IPS-NIHi11 (cell line): Measurements from ENCODE around the gene CHURC1.

ENCODE experiments used
- DNase-seq: peaks from one replicate; pipeline ENCODE4 v3.0.0; 2012; ENCODE audit warnings: mixed read lengths, low spot score

Gene CHURC1

DNA sequence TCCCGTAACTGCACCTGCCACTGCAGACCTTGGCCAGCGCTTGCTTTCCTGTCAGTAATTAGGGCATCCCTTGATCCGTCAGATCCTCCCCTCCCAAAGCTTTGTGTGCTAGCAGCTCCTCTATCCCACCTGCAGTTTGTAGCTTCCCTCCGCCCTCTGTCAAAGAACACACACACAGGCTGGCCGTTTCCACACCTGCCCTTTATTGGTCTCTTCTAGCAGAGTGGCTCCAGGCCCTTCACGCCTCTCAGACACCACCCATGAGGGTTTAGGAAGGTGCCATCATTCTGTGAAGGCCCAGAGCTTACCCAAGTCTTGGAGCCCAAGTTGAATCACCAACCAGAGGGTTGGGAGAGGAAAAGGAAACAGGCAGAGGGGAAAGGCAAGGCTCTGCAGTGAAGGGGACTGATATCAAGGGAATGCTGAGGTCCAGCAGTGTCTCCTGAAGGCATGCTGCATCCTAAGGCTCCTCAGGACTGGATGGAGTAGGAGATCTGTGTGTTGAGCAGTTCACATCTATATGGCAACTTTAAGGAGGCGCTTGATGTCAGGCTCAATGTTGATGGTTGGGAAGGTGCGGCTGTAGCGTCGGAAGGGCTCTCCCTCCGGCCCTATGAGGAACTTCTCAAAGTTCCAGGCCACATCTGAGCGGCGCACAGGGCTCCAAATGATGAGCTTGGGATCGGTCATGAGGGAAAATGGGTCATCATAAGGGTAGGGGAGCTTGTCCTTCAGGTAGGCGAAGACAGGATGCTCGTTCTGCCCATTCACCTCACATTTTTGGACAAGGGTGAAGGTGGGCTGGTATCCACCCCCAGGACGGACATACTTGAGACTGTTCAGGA, 24.9 kb downstream of the CHURC1 start:
- no peak for DNase-seq

DNA sequence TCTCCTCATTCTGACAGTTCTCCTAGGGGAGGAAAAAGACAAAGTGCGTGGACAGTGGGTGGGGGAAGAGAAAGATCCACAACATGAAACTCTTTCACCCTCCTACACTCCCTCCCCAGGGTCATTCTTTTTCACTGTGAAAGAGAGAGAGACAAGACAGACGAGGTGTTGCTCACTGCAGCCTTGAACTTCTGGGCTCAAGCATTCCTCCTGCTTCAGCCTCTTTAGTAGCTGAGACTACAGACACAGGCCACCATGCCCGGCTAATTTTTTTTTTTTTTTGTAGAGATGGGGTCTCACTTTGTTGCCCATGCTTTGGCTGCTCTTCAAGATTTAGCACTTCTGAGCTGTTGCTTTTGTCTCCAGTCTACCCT, 25.5 kb downstream of the CHURC1 start:
- no peak for DNase-seq

DNA sequence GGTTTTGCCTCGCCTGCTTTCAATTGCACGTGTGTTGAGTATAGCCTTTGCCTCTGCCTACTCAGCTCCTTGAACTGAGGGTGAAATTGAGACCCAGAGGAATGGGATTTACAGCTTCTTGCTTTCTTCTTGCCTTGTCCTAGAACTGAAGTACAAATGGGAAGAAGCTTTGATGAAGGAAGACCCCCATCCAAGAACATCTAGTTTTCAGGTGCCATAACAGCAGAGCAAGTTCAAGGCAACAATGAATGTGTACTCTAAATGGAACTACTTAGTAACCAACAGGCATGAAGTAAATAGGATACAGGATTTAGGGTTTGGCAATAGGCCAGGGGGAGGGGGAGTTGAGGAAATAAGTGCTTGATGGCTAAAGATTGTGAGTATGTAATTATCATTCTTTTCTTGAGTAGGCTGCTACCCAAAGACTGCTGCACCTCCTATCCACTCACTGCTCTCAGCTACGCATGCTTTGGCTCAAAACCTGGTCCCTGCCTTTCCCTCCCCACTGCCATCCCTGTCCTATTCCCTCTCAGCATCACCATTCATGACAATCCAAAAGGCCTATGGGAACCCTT, 26.2 kb downstream of the CHURC1 start:
- no peak for DNase-seq

DNA sequence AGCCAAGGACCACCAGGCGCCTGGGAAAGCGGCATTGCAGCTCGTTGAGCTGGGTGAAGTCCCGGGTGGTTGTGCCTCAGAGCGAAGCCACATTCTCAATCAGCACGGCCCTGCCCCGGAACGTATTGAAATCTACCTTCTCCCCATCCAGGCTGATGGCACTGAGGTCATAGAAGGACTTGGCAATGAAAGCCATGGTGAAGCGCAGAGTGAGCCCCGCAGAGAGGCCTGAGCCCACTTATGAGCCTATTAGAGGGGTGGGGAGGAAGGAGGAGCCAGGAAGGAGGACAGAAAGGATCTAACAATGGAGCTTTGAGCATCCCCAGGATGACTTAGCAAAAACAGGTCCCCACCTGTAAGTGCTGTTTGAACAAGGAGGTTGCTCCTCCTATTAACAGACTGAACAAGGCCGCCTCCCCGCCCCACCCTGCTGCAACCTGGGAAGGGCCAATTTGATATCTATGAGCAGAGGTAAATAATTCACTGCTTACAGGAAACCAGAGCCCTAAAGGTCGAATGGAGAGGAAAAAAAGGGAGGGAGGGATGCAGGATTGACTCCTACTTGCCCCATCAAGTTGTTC, 28.4 kb downstream of the CHURC1 start, which contains the start of gene GPX2:
GPX2 (minus strand) TSS at position 215 of the 581 bp plus-strand sequence; CDS start at position 196, 19 bp downstream.
- no peak for DNase-seq

DNA sequence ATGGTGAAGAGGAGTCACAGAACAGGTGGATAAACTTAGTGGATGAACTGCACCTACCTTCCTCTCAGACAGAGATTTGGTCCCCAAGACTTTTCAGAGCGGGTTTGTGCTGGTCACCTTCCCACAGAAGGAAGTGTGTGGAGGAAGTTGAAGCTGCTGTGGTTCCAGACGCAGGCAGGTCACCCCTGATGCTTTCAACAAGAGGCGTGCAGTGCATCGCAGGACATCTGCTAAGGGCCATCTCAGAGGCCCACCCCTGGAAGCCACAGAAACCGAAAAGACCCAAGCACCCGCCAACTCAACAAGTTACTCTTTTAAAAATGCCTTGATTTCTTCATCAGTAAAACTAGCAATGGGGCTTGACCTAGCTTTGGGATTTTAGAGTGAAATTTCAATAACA, 29.3 kb downstream of the CHURC1 start:
- DNase-seq = no peak

DNA sequence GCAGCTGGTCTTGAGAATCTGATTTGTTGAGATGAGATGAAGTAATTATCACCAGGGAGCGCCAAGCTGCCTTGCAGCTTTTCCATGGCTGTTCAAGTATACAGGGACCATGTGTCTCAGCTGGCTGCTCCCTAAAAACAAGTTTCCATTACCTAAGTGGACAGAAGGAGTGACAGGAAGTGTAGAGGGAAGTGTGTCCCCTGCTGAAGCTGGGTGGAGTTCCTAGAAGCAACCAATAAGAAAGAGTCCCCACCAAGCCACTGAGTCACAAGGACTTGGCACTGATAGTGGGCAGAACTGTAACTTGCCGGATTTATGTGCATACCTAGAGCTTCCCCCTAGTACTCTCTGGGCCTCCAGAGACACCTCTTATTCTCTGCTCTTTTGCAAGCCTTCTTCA, 29.8 kb downstream of the CHURC1 start:
- no peak for DNase-seq

DNA sequence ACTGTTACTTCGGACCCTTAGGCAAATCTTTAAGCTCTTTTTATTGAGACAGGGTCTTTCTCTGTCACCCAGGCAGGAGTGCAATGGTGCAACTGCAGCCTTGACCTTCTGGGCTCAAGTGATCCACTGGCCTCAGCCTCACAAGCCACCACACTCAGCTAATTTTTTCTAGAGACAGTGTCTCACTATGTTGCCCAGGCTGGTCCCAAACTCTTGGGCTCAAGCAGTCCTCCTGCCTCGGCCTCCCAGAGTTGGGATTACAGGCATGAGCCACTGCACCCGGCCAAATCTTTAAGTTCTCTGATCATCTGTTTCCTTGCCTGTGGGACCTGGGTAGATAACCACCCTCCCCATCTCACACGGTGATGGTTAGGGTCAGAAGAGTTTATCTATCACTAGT, 30.6 kb downstream of the CHURC1 start:
- no peak for DNase-seq

DNA sequence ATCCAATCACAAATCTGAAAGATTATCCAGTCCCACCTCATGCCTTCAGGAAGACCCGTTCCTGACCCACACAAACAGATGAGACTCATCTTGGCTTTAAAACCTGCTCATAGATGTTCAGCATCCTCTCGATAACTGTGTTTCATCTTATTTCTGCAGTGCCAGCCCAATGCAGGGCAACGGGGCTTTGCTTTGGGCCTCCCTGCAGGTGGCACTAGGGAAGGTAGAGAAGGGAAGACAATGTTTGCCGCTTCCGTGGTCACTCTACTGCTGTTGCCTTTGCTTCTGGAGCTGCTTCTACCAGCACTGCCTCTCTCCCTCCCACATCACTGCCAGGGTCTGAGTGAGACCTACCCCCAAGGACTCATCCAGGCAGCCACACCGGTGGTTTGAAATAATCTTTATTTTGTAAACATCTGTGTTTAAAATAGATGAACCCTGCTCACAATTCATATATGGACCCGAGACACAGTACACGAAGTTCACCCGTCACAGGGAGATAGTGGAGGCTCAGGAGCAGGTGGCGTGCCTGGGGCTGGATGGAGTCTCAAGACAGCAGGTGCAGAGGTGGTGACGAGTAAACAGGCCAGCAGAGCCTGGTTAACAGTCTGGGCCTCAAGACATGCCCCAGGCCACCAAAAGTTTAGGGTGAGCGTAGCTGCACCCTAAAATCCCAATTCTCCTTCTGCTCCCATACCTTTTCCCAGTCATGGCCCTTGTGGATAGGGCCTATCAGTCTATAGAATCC, 31.4 kb downstream of the CHURC1 start:
- DNase-seq = no peak

DNA sequence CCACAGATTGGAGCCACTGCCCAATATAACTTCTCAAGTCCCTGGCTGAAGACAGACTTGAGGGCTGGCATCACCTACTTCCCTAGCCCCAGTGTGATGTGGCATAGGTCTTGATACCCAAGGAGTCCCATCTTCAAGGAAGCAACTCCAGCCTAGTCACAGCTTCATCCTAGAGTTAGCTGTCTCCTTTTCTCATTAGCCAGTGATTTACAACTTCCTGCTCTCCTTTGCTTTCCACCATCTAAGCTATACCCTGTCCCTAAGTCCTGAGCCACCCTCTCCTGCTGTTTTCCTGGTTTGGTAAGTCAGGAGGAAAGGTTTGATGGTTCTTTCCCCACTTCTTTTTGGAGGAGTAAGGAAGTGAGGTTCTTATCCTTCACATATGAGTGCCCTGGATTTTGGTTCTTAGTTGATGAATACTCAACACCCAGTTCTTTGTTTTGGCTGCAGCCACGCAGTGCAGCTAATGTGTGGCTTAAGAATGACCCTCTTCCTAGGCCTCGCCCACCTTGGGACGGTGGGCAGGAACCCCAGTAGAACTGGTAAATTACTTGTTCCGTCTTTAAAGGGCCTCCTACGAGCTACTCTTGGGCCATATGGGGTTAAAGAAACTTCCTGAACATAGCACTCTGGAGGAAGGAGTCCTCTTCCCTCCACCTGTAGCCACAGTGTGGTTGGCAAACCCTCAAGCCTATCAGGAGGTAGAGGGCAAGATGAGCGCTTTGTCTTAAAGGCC, 32.2 kb downstream of the CHURC1 start:
- no peak for DNase-seq

DNA sequence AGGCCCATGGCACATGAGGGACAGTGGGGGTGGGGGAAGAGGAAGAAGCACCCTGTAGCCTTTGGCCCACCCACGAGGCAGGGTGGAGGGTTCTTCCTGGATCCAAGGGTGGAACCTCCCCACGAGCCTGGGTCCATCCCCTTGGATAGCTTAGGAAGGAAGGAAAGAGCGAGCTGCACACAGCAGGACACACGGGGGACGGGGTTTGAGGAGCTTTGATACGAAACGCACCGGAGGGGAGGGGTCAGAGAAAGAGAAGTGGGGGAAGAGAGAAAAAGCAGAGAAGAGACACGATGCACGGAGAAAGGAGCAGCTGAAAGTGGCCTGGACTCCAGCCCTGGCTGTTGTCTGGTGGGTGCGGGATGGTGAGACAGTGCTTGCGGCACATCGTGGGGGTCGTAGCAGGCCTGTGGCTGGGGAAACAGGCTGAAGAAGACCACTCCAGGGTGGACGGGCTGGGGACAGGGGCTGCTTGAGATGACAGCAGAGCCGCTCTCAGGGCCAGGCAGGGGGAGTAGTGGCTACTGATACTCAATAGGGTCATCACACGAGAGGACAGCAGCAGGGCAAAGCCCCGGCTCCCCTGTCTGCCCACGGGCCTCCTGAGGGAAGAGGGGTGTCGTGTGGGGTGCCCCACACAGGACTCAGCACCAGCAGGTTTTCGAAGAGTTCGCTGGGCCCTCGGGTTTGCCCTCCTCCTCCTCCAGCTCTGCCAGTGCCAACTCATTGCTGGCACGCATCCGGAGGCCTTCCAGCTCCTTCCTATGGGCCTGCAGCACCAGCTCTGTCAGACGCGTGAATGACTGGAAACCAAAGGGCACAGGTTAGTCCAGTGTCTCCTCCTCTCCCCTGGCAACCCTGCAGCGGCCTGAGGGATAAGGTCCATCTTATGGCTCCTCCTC, 33.7 kb downstream of the CHURC1 start:
- no peak for DNase-seq

DNA sequence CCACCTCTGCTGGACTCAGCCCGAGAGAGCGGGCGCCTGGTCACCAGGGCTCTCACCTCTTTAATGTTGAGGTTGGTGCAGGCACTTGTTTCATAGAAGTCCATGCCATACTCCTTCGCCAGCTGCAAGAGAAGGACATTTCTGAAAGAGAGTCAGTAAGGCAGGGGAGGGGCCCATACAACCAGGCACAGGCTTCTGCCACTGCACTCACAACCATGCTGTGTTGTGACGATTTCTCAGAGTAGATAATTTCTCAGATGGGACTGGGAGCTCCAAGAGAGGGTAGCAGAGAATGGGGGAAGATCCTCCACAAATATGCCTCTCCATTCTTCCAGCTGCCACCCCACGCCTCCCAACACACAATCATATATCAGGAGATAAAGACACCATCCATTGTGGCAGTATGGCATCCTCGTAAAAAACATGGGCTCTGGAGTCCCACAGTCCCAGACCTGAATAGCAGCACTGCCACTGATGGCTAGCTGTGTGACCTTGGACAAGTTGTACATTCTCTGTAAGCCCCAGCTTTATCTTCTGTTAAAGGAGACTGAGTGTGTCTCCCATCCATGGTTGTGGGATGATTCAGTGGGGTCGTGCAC, 34.5 kb downstream of the CHURC1 start:
- no peak for DNase-seq

DNA sequence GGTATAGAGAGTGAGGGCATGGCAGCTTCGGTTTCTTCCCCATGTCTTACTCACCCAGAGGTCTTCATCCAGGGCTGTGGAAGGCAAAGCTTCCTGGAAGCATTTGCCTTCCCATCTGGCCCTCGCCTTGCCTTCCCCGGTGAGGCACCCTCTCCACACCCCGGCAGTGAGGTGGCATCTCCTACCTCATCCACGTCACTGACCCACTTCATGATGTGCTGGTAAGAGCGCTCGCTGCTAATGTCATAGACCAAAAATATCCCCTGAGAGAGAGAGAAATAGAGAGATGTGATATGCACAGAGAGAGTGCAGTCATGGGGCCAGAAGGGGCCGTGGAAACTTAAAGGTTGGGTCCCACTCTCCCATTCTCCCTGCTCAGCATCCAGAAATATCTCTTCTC, 36.6 kb downstream of the CHURC1 start:
- DNase-seq = no peak

DNA sequence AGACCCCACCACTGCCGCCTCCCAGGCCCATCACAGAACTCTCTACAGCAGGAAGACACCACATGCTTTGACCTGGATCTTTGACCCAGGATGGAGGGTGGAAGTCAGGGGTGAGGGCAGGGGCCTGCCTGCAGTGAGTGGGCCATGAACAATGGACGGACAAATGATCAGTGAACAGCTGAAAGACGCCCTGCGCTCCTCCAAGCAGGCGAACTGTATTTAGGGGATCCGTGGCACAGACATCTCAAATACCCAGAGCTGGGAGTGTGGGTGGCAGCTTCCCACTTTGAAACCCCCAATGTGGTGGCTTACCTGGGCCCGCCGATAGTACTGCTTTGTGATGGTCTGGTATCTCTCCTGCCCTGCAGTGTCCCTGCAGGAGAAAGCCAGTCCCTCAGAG, 37.0 kb downstream of the CHURC1 start:
- DNase-seq = no peak

DNA sequence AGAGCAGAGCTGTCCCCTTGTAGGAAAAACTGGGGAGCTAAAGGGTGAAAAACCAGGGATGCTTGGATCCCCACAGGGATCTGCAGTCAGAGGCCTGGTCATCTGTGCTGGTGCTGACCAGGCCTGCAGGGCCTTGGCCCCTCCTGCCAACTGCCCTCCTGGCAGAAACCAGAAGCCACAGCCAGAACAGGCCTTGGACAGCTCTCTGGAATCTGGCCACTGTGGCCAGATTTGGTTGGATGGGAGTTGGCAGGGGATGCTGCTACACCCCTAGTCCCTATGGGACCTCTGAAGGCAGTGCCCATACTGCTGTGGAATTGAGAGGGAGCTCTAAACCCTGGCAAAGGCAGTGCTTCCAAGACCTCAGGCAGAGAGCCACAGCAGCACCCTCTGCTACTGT, 37.5 kb downstream of the CHURC1 start:
- no peak for DNase-seq

DNA sequence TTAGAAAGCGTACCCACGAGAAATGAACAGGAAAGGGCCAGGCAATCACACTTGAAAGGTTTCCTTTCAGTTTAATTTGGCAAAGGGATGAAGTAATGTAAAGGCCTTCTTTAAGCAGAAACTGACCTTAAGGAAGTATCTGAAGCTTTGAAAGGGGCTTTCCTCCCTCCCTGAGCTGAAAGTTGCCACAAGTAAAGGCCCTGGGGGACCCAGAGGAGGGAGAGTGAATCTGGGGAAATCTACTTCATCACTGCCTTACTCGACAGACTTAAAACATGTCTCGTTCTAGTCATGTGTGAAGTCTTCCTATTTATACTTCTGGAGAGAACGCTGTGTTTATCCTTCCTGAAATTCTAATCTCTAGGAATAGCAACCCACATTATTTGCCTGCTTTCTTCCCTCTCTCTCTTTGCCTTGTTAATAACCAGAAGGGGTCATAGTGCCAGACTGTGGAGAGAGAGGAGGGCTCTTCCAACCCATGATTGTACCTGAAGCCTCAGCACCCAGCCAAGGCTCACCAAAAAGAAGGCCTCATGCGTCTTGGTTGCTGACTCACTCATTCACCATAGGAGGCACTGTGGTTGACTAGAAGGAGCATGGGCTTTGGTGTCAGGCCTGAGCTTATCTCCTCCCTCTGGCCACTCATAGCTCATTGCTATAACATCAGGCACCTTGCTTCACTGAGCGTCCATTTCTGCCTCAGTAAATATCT, 38.5 kb downstream of the CHURC1 start:
- peak; percentile 63 for DNase-seq

DNA sequence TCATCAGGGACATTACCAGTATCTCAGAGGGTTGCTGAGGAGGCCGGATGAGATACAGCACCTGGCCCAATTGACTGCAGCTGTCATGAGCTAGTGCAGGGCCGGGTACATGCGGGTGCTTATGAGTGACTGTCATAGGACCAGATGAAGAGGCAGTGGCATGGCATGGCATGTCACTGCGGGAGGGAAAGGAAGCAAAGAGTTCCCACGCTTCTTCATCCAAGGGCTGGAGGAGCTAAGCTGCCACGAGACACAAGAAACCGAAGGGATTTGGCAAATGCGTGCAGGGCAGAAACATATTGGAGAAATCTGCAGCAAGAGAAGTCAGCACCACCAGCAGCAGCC, 39.0 kb downstream of the CHURC1 start:
- no peak for DNase-seq

DNA sequence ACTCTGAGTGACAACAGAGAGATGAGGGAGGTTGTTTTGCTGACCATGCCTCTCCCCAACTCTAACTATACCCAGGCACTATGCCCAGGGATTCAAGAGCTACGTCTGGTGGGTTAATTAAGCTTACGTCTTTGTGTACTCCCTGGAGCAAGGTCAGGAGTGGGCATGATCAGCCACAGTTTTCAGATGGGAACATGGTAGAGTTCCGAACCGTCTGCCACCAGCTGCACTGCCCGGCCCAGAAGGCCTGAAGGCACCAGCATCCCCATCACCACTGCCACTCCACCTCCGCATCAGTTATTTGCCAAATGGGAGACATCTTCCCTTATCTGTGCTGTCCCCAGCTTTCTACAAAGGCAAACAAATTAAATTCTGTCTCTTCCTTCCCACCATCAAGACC, 39.4 kb downstream of the CHURC1 start:
- DNase-seq = no peak

DNA sequence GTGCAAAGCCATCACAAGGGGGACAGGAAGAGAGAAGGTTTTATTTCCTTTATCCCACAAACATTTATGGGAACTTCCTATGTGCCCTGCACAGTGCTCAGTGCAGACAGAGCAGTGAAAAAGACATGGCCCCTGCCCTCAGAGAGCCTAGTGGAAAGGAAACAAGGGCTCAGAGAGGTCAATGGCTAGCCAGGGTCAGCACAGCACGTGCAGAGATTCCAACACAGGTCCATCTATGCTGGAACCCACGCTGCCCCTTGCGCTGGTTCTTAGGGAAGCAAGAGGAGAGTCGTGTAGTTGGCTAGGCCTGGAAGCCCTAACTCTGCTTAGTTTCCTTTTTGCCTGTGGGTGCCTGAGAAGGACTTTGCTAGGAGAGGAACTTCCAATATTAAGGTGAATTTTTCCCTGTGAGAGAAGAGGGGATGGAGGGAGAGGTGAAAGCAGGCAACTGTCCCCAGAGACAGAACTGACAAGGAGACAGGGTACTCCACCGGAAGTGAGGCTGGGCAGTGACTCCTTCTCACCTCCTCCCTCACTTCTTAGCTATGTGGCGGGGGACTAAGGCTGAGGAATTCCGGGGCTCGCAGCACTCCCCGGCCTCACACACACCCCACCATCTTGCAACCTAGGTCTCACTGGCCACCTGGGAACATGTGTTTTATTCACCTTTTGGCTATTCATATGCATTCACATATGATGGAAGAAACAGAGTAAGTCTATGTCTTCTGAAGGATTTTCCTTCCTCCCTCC, 40.4 kb downstream of the CHURC1 start:
- DNase-seq = no peak

DNA sequence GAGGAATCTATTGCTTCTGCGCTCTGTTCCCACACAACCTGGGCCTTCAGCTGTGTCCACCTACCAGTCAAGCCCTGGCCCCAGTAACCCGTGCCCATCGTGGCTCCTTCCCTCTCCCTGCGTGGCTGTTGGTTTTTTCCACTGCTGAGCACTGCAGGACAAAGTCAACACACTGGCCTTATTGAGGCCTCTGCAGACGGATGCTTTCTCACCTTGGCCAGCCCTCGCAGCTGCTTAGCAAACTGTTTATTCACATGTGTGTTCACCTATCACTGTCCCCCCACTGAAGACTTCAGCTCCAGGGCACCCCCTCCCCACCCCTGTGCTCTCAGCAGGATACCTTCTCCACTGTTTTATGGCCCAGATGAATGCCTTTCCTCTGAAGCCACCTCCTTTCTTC, 41.0 kb downstream of the CHURC1 start:
- no peak for DNase-seq
